SK-N-MC (cell line): ENCODE measurements around the gene FARP2.

Experiments
- EZH2 ChIP-seq: fragments of 200-600 bp; sonication (generic); IDR thresholded peaks from one replicate; pipeline ENCODE4 v1.6.1; 2017; ENCODE audit warnings: antibody characterized with exemption
- POLR2AphosphoS5 ChIP-seq: IDR thresholded peaks from 2 replicates; pipeline ENCODE4 v1.6.1; 2012; ENCODE audit warnings: mild to moderate bottlenecking, low read depth, low read length, borderline replicate concordance

GRCh38 chr2:241495172-241496002 is 139.3 kb downstream of the FARP2 start:
- TF ChIP-seq EZH2 (no peak), POLR2AphosphoS5 (no peak)
